GM20000 (cell line): ENCODE data around the gene BICD2.

Experiments used
- DNase-seq: peaks from one replicate; pipeline ENCODE4 v3.0.0; 2012; ENCODE audit warnings: low spot score
- TF ChIP-seq, protein P1 (sequence below): IDR thresholded peaks from 2 replicates; pipeline ENCODE4 v1.5.1; 2012; ENCODE audit warnings: mild to moderate bottlenecking, control low read depth; ENCODE audit errors: extremely low read depth, missing control alignments

Gene BICD2

DNA sequence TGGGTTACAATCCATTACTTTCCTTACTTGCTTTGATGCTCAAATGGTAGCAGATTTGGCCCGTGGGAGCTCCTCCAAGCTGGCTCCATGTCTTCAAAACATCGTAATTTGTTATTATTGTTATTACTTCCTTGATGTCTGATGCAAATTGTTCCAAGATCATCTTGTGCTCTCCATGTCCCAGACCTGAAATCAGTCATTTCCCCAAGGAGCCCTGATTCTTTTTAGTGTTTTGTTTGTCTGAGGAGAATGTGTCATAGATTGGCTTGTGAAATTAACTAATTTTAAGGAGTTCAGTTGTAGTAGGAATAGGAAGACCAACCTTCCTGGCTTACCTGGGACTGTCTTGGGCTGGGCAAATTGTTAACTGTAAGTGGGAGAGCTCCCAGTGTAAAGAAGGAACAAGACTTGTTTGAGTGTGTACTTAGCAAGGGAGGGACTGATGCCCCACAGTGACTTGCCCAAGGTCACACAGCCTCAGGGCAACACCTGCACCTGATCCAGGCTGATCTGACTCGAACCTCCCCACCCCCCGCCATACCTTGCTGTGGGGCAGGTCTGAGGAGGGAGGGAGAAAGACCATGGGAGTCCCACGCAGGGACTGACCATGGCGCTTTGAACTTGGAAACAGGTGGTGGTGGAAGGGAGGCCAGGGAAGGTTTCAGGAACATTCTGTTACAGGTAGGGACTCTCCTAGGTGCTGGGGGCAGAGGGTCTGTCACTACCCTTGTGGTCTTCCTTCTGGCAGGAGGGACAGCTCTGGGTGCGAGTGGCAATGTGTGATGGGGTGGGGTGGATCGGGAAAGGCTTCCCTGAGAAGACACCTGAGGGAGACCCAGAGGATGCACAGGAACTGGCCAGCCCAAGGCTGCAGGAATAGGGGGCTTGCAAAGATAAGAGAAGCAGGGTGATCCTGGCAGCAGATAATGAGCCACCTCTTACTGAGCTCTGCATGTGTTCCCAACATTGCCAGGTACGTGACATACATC, 2.7 kb upstream of the BICD2 start:
- DNase-seq = no peak
- TF ChIP-seq, protein P1, sequence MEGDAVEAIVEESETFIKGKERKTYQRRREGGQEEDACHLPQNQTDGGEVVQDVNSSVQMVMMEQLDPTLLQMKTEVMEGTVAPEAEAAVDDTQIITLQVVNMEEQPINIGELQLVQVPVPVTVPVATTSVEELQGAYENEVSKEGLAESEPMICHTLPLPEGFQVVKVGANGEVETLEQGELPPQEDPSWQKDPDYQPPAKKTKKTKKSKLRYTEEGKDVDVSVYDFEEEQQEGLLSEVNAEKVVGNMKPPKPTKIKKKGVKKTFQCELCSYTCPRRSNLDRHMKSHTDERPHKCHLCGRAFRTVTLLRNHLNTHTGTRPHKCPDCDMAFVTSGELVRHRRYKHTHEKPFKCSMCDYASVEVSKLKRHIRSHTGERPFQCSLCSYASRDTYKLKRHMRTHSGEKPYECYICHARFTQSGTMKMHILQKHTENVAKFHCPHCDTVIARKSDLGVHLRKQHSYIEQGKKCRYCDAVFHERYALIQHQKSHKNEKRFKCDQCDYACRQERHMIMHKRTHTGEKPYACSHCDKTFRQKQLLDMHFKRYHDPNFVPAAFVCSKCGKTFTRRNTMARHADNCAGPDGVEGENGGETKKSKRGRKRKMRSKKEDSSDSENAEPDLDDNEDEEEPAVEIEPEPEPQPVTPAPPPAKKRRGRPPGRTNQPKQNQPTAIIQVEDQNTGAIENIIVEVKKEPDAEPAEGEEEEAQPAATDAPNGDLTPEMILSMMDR = no peak

DNA sequence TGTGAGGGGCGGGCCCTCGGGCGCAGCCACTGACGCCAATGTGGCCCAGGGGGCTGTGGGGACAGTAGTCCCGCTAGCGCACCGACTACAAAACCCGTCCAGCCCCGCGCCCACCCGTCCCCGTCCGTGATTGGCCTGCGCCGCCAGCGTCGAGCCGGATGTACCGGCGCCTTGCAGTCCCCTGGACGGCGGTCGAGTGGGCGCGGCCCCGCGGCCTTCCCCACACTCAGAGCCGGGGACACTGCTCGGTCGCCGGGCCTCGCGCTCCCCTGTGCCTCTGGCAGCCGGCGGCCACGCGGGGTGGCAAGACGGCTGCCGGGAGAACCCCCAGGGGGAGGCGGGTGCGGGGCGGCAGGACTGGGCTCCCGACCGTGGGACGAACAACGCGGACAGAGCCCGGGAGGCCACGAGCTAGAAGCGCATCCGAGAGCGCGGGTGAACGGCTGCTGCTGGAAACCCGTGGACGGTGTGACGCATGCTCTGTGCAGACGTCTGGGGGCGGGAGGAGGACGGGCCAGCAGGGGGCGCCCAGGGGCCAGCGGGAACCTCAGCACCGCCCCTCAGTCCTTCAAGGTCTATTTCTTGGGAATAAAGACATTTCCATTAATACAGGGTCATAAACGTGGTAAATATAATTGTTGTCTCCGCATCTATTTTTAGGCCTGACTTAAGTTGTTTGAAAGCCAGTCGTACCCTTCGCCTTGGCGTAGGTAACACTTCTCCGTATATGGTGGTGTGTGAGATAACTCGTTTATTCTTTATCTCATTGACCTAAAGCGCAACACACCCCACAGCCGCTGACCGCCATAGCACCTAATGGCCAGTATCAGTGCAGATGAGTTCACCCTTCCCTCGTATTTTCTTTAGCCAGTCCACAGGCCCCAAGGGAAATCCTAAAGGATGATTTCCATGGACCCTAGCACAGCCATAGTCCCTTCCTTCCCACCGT, 629 bp upstream of the BICD2 start:
- TF ChIP-seq, protein P1 = peak; percentile 97
- peak; percentile 90 for DNase-seq

DNA sequence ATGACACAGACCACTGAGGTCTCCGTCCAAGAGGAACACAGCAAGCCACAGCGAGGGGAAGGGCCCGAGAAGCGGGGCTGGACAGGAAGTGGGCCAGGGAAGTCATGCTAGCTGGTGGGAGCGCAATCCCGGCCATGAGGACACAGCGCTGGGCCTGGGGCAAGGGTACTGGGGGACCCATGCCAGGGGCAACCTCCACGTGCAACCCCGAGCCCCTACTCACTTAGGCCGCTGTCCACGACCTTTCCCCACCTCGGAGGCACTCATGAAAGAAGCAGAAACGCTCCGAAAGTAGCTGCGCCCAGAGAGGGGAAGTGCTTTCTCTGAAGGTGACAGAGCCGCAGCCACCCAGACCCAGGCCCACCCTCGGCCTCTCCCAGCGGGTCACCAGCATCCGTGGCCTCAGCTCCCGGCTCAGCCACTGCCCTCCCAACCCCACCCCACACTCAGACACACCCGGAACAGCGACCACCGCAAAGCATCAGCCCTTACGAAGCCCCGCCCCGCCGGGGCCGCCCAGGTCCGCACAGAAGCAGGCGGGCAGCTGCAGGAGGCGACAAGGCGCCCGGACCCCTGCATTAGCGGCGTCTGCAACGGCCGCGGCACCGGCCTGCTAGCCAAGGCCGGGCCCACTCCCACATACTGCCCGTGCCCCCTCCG, 782 bp downstream of the BICD2 start:
- TF ChIP-seq, protein P1 = no peak
- DNase-seq = peak; percentile 67

DNA sequence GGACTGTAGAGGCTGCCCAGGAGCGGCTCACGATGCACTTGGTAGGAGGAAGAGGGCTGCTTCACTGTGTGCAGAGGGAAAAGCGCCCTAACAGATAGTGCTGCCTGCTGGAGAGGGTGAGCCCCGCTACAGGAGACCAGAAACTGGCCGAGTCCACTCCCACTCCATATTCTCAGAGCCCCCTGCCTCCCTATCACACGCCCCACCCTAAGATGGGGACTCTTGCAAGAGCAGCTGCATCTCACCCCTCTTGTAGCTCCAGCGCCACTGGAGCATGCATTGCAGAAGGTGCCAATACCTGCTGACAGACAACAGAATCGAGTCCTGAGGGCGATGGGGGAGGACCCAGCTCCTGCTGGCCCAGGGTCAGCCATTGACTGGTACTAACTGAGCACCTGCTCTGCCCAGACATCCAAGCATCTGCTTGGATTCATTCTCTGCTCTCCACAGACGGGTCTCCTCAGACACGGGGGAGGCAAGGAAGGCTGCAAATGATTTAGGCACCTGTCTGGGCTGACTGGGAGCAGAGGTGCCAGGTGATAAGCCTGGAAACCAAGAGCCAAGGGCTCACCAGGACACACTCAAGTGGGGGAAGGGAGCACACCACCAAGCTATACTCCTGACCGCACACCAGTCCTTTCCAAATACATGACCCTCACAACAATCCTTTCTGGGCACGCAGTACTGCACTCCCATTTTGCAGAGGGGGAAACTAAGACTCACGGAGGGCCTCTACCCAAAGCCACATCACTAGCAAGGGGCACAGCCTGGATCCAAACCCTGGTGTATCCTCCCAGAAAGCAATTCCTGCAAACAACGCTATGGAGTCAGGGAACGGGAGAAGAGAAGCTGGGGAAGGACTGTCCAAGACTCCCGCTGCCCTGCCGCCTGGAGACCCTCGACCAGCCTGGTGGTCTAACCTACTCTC, 1.6 kb downstream of the BICD2 start:
- no peak for DNase-seq
- TF ChIP-seq, protein P1 = no peak

DNA sequence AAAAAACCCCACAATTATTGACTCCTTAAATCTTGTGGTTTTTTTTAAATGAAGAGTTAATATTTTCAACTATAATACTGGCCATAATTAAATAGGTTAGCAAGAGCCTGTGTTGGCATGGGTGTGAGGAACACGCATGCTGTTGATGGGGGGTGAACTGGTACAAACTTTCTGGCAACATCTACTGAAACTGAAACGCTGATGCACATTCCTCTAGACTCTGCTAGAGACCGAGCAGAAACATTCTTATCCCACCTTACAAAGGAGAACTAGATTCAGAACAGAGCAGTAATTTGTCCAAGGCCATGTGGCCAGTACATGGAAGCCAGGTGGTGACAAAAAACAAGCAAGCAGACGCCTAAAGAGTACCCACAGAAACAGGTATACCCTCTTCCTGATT, 2.4 kb downstream of the BICD2 start:
- TF ChIP-seq, protein P1 = no peak
- no peak for DNase-seq

DNA sequence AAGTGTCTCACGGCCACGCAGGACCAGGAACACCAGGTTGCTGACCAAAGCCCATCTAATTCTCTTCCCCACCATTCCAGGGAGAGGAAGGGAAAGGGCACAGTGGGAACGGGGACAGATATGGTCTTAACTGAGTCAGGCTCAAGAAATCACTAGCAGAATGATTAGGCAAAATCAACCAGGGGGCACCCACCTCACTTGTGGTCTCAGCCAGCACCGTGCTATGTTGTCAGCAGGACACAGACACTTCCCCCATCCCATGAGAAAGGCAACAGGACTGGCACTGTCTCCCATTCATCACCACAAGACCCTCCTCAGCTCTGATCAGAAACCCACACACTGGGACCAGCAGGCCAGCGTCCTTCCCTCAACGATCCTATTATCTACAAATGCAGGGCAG, 2.9 kb downstream of the BICD2 start:
- no peak for DNase-seq
- TF ChIP-seq, protein P1 = no peak
